ENCODE measurements around the gene TMEM53. TPM values are rescaled to one million over a fixed set of nuclear protein-coding genes. Genes with fewer than 3 reads are reported as not detected.
"Not testable (repeated sequence)": the region's sequence is repeated elsewhere in the genome, so short reads cannot be mapped to it uniquely, and the experiment has no call there.

The TMEM53 gene
- total RNA-seq, 1 donor from 2014 or later, result 7.9 TPM

GRCh38 chr1:44673675-44674112 is 587 bp downstream of the TMEM53 start:
- H3K27ac ChIP-seq, result peak overlapping the region; percentile 92

GRCh38 chr1:44672961-44673674 is 1.2 kb downstream of the TMEM53 start:
- intact Hi-C loops (cut with DNase I), result no loop called here
- Histone ChIP-seq H3K9me3 (no peaks in the 10 kb centered on the region), H3K4me3 (peak overlapping the region; percentile 56 to 69), H3K4me1 (peaks cover 18% of the 10 kb centered on the region), H3K27ac (peak overlapping the region; percentile 92), H3K27me3 (no peaks in the 10 kb centered on the region), H3K36me3 (no peaks in the 10 kb centered on the region)
- TF ChIP-seq POLR2A (IDR thresholded peaks at IDR 0.05), result no peak
- TF ChIP-seq POLR2AphosphoS5 (IDR thresholded peaks at IDR 0.05; ENCODE audit: insufficient read depth in 1 of 2, low read depth in 1 of 2), result no peak
- TF ChIP-seq CTCF (IDR thresholded peaks at IDR 0.05), result no peak
- no peak for DNase-seq (ENCODE audit: extremely low spot score in 2 of 2)

More at GRCh38 chr1:44673675-44674112, 587 bp downstream of the TMEM53 start:
- Histone ChIP-seq H3K4me3 (peak overlapping the region; percentile 56 to 69), H3K27me3 (no peaks in the 10 kb centered on the region), H3K9me3 (no peaks in the 10 kb centered on the region), H3K36me3 (no peaks in the 10 kb centered on the region), H3K4me1 (peaks cover 18% of the 10 kb centered on the region)
- DNase-seq (ENCODE audit: extremely low spot score in 2 of 2), result no peak
- intact Hi-C loops (cut with DNase I), result no loop called here
- TF ChIP-seq CTCF (IDR thresholded peaks at IDR 0.05) (no peak), POLR2AphosphoS5 (IDR thresholded peaks at IDR 0.05; ENCODE audit: insufficient read depth in 1 of 2, low read depth in 1 of 2) (no peak), POLR2A (IDR thresholded peaks at IDR 0.05) (no peak)

GRCh38 chr1:44672254-44672955 is 1.9 kb downstream of the TMEM53 start:
- intact Hi-C loops (cut with DNase I), result no loop called here
- peaks cover 18% of the 10 kb centered on the region for H3K4me1 ChIP-seq
- no peaks in the 10 kb centered on the region for H3K27me3 ChIP-seq
- H3K36me3 ChIP-seq, result no peaks in the 10 kb centered on the region
- DNase-seq (ENCODE audit: extremely low spot score in 2 of 2), result no peak
- H3K27ac ChIP-seq, result peak overlapping the region; percentile 92
- TF ChIP-seq POLR2AphosphoS5 (IDR thresholded peaks at IDR 0.05; ENCODE audit: insufficient read depth in 1 of 2, low read depth in 1 of 2) (no peak), POLR2A (IDR thresholded peaks at IDR 0.05) (no peak), CTCF (IDR thresholded peaks at IDR 0.05) (no peak)
- H3K4me3 ChIP-seq, result no peak overlapping the region
- no peaks in the 10 kb centered on the region for H3K9me3 ChIP-seq

GRCh38 chr1:44670751-44671640 is 3.3 kb downstream of the TMEM53 start:
- Histone ChIP-seq H3K27me3 (no peaks in the 10 kb centered on the region), H3K4me3 (no peak overlapping the region), H3K36me3 (no peaks in the 10 kb centered on the region), H3K27ac (no peak overlapping the region), H3K4me1 (peaks cover 18% of the 10 kb centered on the region), H3K9me3 (no peaks in the 10 kb centered on the region)
- intact Hi-C loops (cut with DNase I), result no loop called here
- TF ChIP-seq POLR2AphosphoS5 (IDR thresholded peaks at IDR 0.05; ENCODE audit: insufficient read depth in 1 of 2, low read depth in 1 of 2) (no peak), CTCF (IDR thresholded peaks at IDR 0.05) (no peak)
- no peak for DNase-seq (ENCODE audit: extremely low spot score in 2 of 2)

GRCh38 chr1:44666719-44667118 is 7.6 kb downstream of the TMEM53 start:
- H3K4me3 ChIP-seq; H3K9me3 ChIP-seq; H3K36me3 ChIP-seq; DNase-seq (ENCODE audit: extremely low spot score in 2 of 2); H3K27ac ChIP-seq; H3K27me3 ChIP-seq; H3K4me1 ChIP-seq; intact Hi-C loops (cut with DNase I): not testable (repeated sequence)

All from vagina (tissue), 2 donors.